GM12878 (cell line): ENCODE measurements around the gene SLFN5. TPM values are rescaled to one million over a fixed set of nuclear protein-coding genes. Genes with fewer than 3 reads are reported as not detected.

Source experiments
- ATAC-seq: fragments of 200-7000 bp; cut with Tn5 transposase; 3 replicates; pipeline ENCODE4 v1.9.1; 2020; ENCODE audit warnings: mild to moderate bottlenecking, moderate library complexity
- BruUV-seq: library from RNA; stranded (reverse); fragments of 400-500 nt; replicated peaks from 2 replicates; lab custom pipeline; 2021; lab: Mats Ljungman, UMichigan
- CTCF ChIA-PET: fragments of 300-600 bp; sonication (Branson Sonifier 250); formaldehyde crosslinking; extraction: SDS; loops from one replicate; lab custom pipeline; 2021; ENCODE audit warnings: inconsistent platforms; lab: Yijun Ruan, JAX
- POLR2A ChIA-PET: fragments of 350-600 bp; formaldehyde crosslinking; extraction: SDS; loops from one replicate; lab custom pipeline; 2021; ENCODE audit warnings: inconsistent platforms; lab: Charles Lee
- RAD21 ChIA-PET: fragments of 300-600 bp; sonication (Branson Sonifier 250); formaldehyde crosslinking; loops from one replicate; lab custom pipeline; 2023; ENCODE audit warnings: antibody characterized with exemption; ENCODE audit not compliant: unreplicated experiment; lab: Charles Lee
- SMC1A ChIA-PET: fragments of 300-600 bp; sonication (Branson Sonifier 250); formaldehyde crosslinking; loops from one replicate; lab custom pipeline; 2023; ENCODE audit not compliant: unreplicated experiment, uncharacterized antibody; lab: Charles Lee
- DNase-seq: peaks from one replicate; pipeline ENCODE4 v3.0.0-alpha.2; 2011; ENCODE audit warnings: low read depth, low spot score
- FAIRE-seq: peaks from 3 replicates; lab custom pipeline; 2011; peaks lifted over from hg19 to GRCh38; lab: Jason Lieb, UNC
- H2AFZ ChIP-seq: 2 replicates; pipeline ENCODE4 v1.6.0; 2011; ENCODE audit warnings: low read depth, low read length, control low read depth; ENCODE audit not compliant: control insufficient read depth
- H3K27ac ChIP-seq: 2 replicates; pipeline ENCODE4 v1.5.1; 2011; ENCODE audit warnings: control low read depth; ENCODE audit not compliant: control insufficient read depth, insufficient read depth
- H3K27me3 ChIP-seq, 2 experiments: replicated peaks in 1 of 2; 2 replicates each; pipeline versions ENCODE4 v1.6.0 to v1.6.1; 2011; ENCODE audit warnings: low read length in 1 of 2; ENCODE audit not compliant: control insufficient read depth in 2 of 2, insufficient read depth in 2 of 2
- H3K36me3 ChIP-seq, 2 experiments: 2 replicates each; pipeline ENCODE4 v1.5.1; 2011; ENCODE audit warnings: low read length in 1 of 2; ENCODE audit not compliant: control insufficient read depth in 2 of 2, insufficient read depth in 2 of 2
- H3K4me1 ChIP-seq: 2 replicates; pipeline ENCODE4 v1.6.1; 2011; ENCODE audit warnings: mild to moderate bottlenecking, low read length, moderate library complexity, mixed read lengths; ENCODE audit not compliant: control insufficient read depth, insufficient read depth
- H3K4me2 ChIP-seq: 2 replicates; pipeline ENCODE4 v1.6.0; 2011; ENCODE audit warnings: control low read depth; ENCODE audit not compliant: control insufficient read depth, insufficient read depth
- H3K4me3 ChIP-seq: fragments of 200-600 bp; sonication (generic); 2 replicates; pipeline ENCODE4 v1.5.1; 2016
- H3K79me2 ChIP-seq: 2 replicates; pipeline ENCODE4 v1.6.0; 2011; ENCODE audit warnings: low read length; ENCODE audit not compliant: control insufficient read depth, insufficient read depth
- H3K9ac ChIP-seq: 2 replicates; pipeline ENCODE4 v1.8.0; 2011; ENCODE audit warnings: low read length, control low read depth, mixed read lengths; ENCODE audit not compliant: control insufficient read depth, insufficient read depth
- H3K9me3 ChIP-seq: replicated peaks from 3 replicates; pipeline ENCODE4 v1.5.1; 2011; ENCODE audit warnings: mild to moderate bottlenecking, low read length; ENCODE audit not compliant: control insufficient read depth, insufficient read depth
- H4K20me1 ChIP-seq: 2 replicates; pipeline ENCODE4 v1.6.0; 2011; ENCODE audit not compliant: control insufficient read depth, insufficient read depth
- BRCA1 ChIP-seq: IDR thresholded peaks from 2 replicates; pipeline ENCODE4 v1.6.1; 2011; ENCODE audit warnings: low read depth, low read length, improper control_type of control experiment
- CEBPB ChIP-seq, 2 experiments: fragments of 150-350 bp in 1 of 2; IDR thresholded peaks; 2 replicates each; pipeline ENCODE4 v1.6.1; 2012 to 2014; ENCODE audit warnings: low read depth in 2 of 2, low read length in 2 of 2, borderline replicate concordance in 1 of 2, inconsistent platforms in 1 of 2
- HDAC2 ChIP-seq: fragments of 200-600 bp; sonication (generic); IDR thresholded peaks from 2 replicates; pipeline ENCODE4 v1.6.1; 2017
- MTA2 ChIP-seq: fragments of 450-650 bp; IDR thresholded peaks from 2 replicates; pipeline ENCODE4 v1.6.1; 2016; ENCODE audit warnings: low read depth, mild to moderate bottlenecking, moderate library complexity
- MYB ChIP-seq: fragments of 150-350 bp; IDR thresholded peaks from 2 replicates; pipeline ENCODE4 v1.6.1; 2014; ENCODE audit warnings: mild to moderate bottlenecking, low read depth, low read length, borderline replicate concordance
- SIN3A ChIP-seq: IDR thresholded peaks from 2 replicates; pipeline ENCODE4 v1.6.1; 2012; ENCODE audit warnings: low read depth, low read length, improper control_type of control experiment
- TCF12 ChIP-seq: IDR thresholded peaks from 2 replicates; pipeline ENCODE4 v1.6.1; 2011; ENCODE audit warnings: low read depth, mild to moderate bottlenecking, low read length
- ZSCAN29 ChIP-seq: fragments of 450-650 bp; IDR thresholded peaks from 2 replicates; pipeline ENCODE4 v1.6.1; 2017; ENCODE audit warnings: mild to moderate bottlenecking, moderate library complexity
- WGBS: methylation state at CpG from one replicate; pipeline ENCODE4 v1.1.6; 2016; ENCODE audit warnings: low lambda C conversion rate; ENCODE audit not compliant: insufficient replicate concordance, insufficient coverage; ENCODE audit errors: missing lambda C conversion rate; 5-methylcytosine and 5-hydroxymethylcytosine counted together
- in situ Hi-C: fragments of 300-500 bp; cut with MboI; formaldehyde crosslinking; loops from 9 replicates; pipeline ENCODE4 v1.14.3; 2018; ENCODE audit warnings: mixed read lengths
- intact Hi-C: fragments of 100-400 bp; cut with micrococcal nuclease; formaldehyde crosslinking; loops from one replicate; pipeline ENCODE4 v1.14.2; 2022; ENCODE audit not compliant: unreplicated experiment
- polyA plus RNA-seq, 11 experiments: library from polyadenylated mRNA; depleted of rRNA in 4 of 11; unstranded in 6 of 11; stranded (reverse) in 5 of 11; fragments of >200 nt; fragmentation: Nextera tagmentation in 4 of 11; fragmentation: Illumina TruSeq in 1 of 11; extraction: Ambion mirVana in 4 of 11; extraction: Trizol in 1 of 11; gene quantifications; 1 replicate in 1 of 11; 2 replicates in 10 of 11; pipeline versions ENCODE4 v1.2.1 to v1.2.3, GENCODE V29; 2011 to 2016; ENCODE audit warnings: inconsistent platforms in 2 of 11, missing spikeins in 2 of 11, low read depth in 1 of 11
- total RNA-seq, 4 experiments: library from RNA; depleted of rRNA in 3 of 4; stranded (reverse); fragments of >200 nt in 3 of 4; fragmentation: Illumina TruSeq in 1 of 4; extraction: Trizol in 1 of 4; gene quantifications; 2 replicates each; pipeline versions ENCODE4 v1.2.1 to v1.2.3, GENCODE V29; 2013 to 2021
- TF ChIP-seq, protein P1 (sequence below): fragments of 450-650 bp; conservative IDR thresholded peaks from 2 replicates; pipeline ENCODE4 v1.6.1; 2017; ENCODE audit warnings: mild to moderate bottlenecking, moderate library complexity

Gene SLFN5
- total and polyA plus RNA-seq, 10 of the 15 experiments (the other 5 are each of a cell fraction or from before 2014, with no cell fraction given) = 0.19 to 2.1 (median 1.3) TPM

DNA sequence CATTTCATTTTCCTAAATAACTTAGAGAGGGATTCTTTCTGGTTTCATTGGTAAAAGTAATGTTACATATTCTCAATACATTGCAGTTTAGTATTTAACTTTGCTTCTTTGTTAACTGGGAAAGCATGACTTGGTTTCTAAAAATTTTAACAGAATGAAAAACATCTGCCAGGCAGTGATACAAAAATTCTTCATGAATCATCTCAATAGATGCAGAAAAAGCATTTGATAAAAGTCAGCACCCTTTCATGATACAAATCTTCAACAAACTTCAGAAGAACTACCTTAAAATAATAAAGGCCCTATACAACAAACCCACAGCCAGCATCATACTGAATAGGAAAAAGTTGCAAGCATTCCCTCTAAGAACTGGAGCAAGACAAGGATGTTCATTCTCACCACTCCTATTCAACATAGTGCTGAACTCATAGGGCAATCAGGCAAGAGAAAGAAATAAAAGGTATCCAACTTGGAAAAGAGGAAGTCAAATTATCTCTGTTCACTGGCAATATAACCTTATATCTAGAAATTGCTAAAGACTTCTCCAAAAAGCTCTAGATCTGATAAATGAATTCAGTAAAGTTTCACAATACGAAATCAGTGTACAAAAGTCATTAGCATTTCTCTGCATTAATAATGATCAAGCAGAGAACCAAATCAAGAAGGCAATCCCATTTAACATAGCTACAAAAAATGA, 50.4 kb downstream of the SLFN5 start (continued):
- TF ChIP-seq, protein P1, sequence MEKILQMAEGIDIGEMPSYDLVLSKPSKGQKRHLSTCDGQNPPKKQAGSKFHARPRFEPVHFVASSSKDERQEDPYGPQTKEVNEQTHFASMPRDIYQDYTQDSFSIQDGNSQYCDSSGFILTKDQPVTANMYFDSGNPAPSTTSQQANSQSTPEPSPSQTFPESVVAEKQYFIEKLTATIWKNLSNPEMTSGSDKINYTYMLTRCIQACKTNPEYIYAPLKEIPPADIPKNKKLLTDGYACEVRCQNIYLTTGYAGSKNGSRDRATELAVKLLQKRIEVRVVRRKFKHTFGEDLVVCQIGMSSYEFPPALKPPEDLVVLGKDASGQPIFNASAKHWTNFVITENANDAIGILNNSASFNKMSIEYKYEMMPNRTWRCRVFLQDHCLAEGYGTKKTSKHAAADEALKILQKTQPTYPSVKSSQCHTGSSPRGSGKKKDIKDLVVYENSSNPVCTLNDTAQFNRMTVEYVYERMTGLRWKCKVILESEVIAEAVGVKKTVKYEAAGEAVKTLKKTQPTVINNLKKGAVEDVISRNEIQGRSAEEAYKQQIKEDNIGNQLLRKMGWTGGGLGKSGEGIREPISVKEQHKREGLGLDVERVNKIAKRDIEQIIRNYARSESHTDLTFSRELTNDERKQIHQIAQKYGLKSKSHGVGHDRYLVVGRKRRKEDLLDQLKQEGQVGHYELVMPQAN = no peak
- TF ChIP-seq CEBPB (IDR thresholded peaks at IDR 0.05; ENCODE audit: borderline replicate concordance in 1 of 2, low read depth in 2 of 2, low read length in 2 of 2) = no peak
- no peak for TF ChIP-seq HDAC2
- no peak for TF ChIP-seq MYB
- TF ChIP-seq BRCA1 = no peak

DNA sequence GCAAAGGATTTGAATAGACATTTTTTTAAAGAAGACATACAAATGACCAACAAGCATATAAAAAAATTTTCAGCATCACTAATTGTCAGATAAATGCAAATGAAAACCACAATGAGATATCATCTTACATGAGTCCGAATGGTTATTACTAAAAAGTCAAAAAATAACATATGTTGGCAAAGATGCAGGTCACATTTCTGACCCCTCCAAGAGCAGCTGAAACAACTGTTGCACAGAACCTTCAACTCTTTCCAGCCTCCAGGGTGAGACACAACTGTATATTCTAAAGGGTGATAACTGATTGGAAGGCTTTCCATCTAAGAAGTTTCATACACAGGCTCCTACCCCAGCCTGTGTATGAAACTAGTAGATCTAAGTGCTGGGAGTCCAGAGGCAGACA, 51.9 kb downstream of the SLFN5 start:
- no peak for ATAC-seq
- Histone ChIP-seq H3K36me3 (no peaks in the 10 kb centered on the region), H3K4me1 (no peaks in the 10 kb centered on the region), H3K27me3 (peaks cover 0 to 3% of the 10 kb centered on the region in 2 experiments; a peak in 1 of 4 replicates), H3K27ac (no peak overlapping the region), H3K9me3 (no peaks in the 10 kb centered on the region; the same call in 2 of the 3 replicates), H3K4me3 (no peak overlapping the region), H3K4me2 (no peak overlapping the region), H3K79me2 (no peaks in the 10 kb centered on the region), H4K20me1 (no peaks in the 10 kb centered on the region), H3K9ac (no peak overlapping the region), H2AFZ (no peak overlapping the region)
- intact Hi-C loops (no loop called here), in situ Hi-C loops (no loop called here)
- ChIA-PET POLR2A (no interaction called here), SMC1A (no interaction called here), CTCF (no interaction called here), RAD21 (no interaction called here)
- WGBS = 3% methylated on average over 1 of the region's 1 CpG
- no peak for DNase-seq
- FAIRE-seq = no peak
- TF ChIP-seq SIN3A (no peak), ZSCAN29 (no peak), MTA2 (no peak), TCF12 (no peak)
- no TSS peak for BruUV-seq
